HCT116 (cell line): ENCODE data around the gene SYNGR1. TPM values are rescaled to one million over a fixed set of nuclear protein-coding genes. Genes with fewer than 3 reads are reported as not detected.

Source experiments
- ATAC-seq: fragments of 200-7000 bp; cut with Tn5 transposase; 2 replicates; pipeline ENCODE4 v1.9.1; 2020; ENCODE audit warnings: mild to moderate bottlenecking, moderate library complexity
- BruUV-seq: library from RNA; stranded (reverse); fragments of 400-500 nt; replicated peaks from 2 replicates; lab custom pipeline; 2021; lab: Mats Ljungman, UMichigan
- CTCF ChIA-PET: fragments of 300-600 bp; sonication (Branson Sonifier 250); formaldehyde crosslinking; loops from one replicate; lab custom pipeline; 2021; ENCODE audit warnings: antibody characterized with exemption; lab: Charles Lee
- POLR2A ChIA-PET: fragments of 300-600, 350-600 bp; sonication (Branson Sonifier 250); formaldehyde crosslinking; loops from one replicate; lab custom pipeline; 2021; ENCODE audit warnings: antibody characterized with exemption; lab: Charles Lee
- RAD21 ChIA-PET, 2 experiments: fragments of 300-600 bp; sonication (Branson Sonifier 250); formaldehyde crosslinking; loops; one replicate each; lab custom pipeline; 2023; ENCODE audit warnings: low total read pairs in 2 of 2; ENCODE audit not compliant: uncharacterized antibody in 2 of 2, unreplicated experiment in 2 of 2, low non-redundant PET in 1 of 2; lab: Charles Lee
- DNase-seq: peaks from one replicate; pipeline ENCODE4 v3.0.0-alpha.2; 2010; ENCODE audit warnings: low read depth, low spot score
- H2AFZ ChIP-seq: fragments of 200-600 bp; shearing (Covaris generic), sonication (generic); 2 replicates; pipeline ENCODE4 v1.6.1; 2017; ENCODE audit warnings: low read depth, mixed run types, mixed read lengths, antibody characterized with exemption, low read length; ENCODE audit not compliant: poor library complexity, severe bottlenecking
- H3K27ac ChIP-seq: 2 replicates; pipeline ENCODE4 v1.5.1; 2012; ENCODE audit warnings: low read depth, low read length
- H3K27me3 ChIP-seq: fragments of 200-600 bp; sonication (generic); 2 replicates; pipeline ENCODE4 v1.6.1; 2016; ENCODE audit warnings: mixed run types, low read length, mixed read lengths; ENCODE audit not compliant: insufficient read depth
- H3K36me3 ChIP-seq, 2 experiments: fragments of 200-500 bp in 1 of 2; fragments of 200-600 bp in 1 of 2; sonication (Bioruptor generic) in 1 of 2; sonication (generic) in 1 of 2; 2 replicates each; pipeline versions ENCODE4 v1.5.1 to v1.6.1; 2014 to 2016; ENCODE audit warnings: low read length in 2 of 2, inconsistent platforms in 1 of 2, mixed read lengths in 1 of 2, mixed run types in 1 of 2; ENCODE audit not compliant: insufficient read depth in 2 of 2, control insufficient read depth in 1 of 2
- H3K4me1 ChIP-seq, 2 experiments: fragments of 200-600 bp in 1 of 2; sonication (generic) in 1 of 2; 2 replicates each; pipeline versions ENCODE4 v1.5.1 to v1.6.1; 2012 to 2017; ENCODE audit warnings: low read length in 2 of 2, inconsistent platforms in 1 of 2, mild to moderate bottlenecking in 1 of 2, mixed read lengths in 1 of 2, mixed run types in 1 of 2, moderate library complexity in 1 of 2; ENCODE audit not compliant: insufficient read depth in 2 of 2, control insufficient read depth in 1 of 2
- H3K4me2 ChIP-seq: fragments of 200-600 bp; sonication (generic); 2 replicates; pipeline ENCODE4 v1.6.1; 2017; ENCODE audit warnings: mixed run types, low read length, mixed read lengths
- H3K4me3 ChIP-seq, 2 experiments: fragments of 200-600 bp in 1 of 2; sonication (generic) in 1 of 2; replicated peaks in 1 of 2; 2 replicates each; pipeline ENCODE4 v1.5.1; 2011 to 2016; ENCODE audit warnings: low read length in 2 of 2, control low read depth in 1 of 2, low read depth in 1 of 2, mild to moderate bottlenecking in 1 of 2, mixed read lengths in 1 of 2, mixed run types in 1 of 2
- H3K79me2 ChIP-seq: fragments of 200-600 bp; sonication (generic); 2 replicates; pipeline ENCODE4 v1.6.1; 2017; ENCODE audit warnings: mild to moderate bottlenecking, mixed run types, low read length, moderate library complexity, mixed read lengths; ENCODE audit not compliant: insufficient read depth
- H3K9ac ChIP-seq: fragments of 200-600 bp; sonication (generic); 2 replicates; pipeline ENCODE4 v1.6.1; 2016; ENCODE audit warnings: low read length, mixed read lengths
- H3K9me2 ChIP-seq: fragments of 200-600 bp; sonication (generic), shearing (Covaris generic); 2 replicates; pipeline ENCODE4 v1.6.1; 2017; ENCODE audit warnings: mixed run types, mild to moderate bottlenecking, moderate library complexity; ENCODE audit not compliant: insufficient read depth
- H3K9me3 ChIP-seq, 2 experiments: fragments of 200-500 bp in 1 of 2; fragments of 200-600 bp in 1 of 2; sonication (Bioruptor generic) in 1 of 2; sonication (generic) in 1 of 2; 2 replicates each; pipeline ENCODE4 v1.6.1; 2014 to 2017; ENCODE audit warnings: low read length in 2 of 2, mixed read lengths in 2 of 2, inconsistent platforms in 1 of 2, low read depth in 1 of 2, mild to moderate bottlenecking in 1 of 2, mixed run types in 1 of 2, moderate library complexity in 1 of 2; ENCODE audit not compliant: control insufficient read depth in 1 of 2, insufficient read depth in 1 of 2
- H4K20me1 ChIP-seq: fragments of 200-600 bp; sonication (generic), shearing (Covaris generic); 2 replicates; pipeline ENCODE4 v1.6.1; 2017; ENCODE audit warnings: mixed run types, mild to moderate bottlenecking, moderate library complexity; ENCODE audit not compliant: insufficient read depth
- ATF3 ChIP-seq: IDR thresholded peaks from 2 replicates; pipeline ENCODE4 v1.6.1; 2012
- CBX3 ChIP-seq: IDR thresholded peaks from 2 replicates; pipeline ENCODE4 v1.6.1; 2012; ENCODE audit warnings: low read depth
- CEBPB ChIP-seq: IDR thresholded peaks from 2 replicates; pipeline ENCODE4 v1.6.1; 2012; ENCODE audit warnings: low read depth
- EGR1 ChIP-seq: IDR thresholded peaks from 2 replicates; pipeline ENCODE4 v1.6.1; 2012; ENCODE audit warnings: low read depth
- ELF1 ChIP-seq: IDR thresholded peaks from 2 replicates; pipeline ENCODE4 v1.6.1; 2012; ENCODE audit warnings: low read depth, borderline replicate concordance
- EZH2phosphoT487 ChIP-seq: fragments of 200-600 bp; IDR thresholded peaks from 2 replicates; pipeline ENCODE4 v1.6.1; 2018; ENCODE audit warnings: antibody characterized with exemption, borderline replicate concordance
- JUND ChIP-seq: IDR thresholded peaks from 2 replicates; pipeline ENCODE4 v1.6.1; 2012
- MAX ChIP-seq: IDR thresholded peaks from 2 replicates; pipeline ENCODE4 v1.6.1; 2012
- RAD21 ChIP-seq: IDR thresholded peaks from 2 replicates; pipeline ENCODE4 v1.6.1; 2012; ENCODE audit warnings: low read depth, mild to moderate bottlenecking
- SIN3A ChIP-seq: IDR thresholded peaks from 2 replicates; pipeline ENCODE4 v1.6.1; 2012; ENCODE audit warnings: low read depth
- SP1 ChIP-seq: IDR thresholded peaks from 2 replicates; pipeline ENCODE4 v1.6.1; 2012; ENCODE audit warnings: low read depth
- SRF ChIP-seq: IDR thresholded peaks from 2 replicates; pipeline ENCODE4 v1.6.1; 2012; ENCODE audit warnings: low read depth
- YY1 ChIP-seq: IDR thresholded peaks from 2 replicates; pipeline ENCODE4 v1.6.1; 2011; ENCODE audit warnings: low read length, low read depth, moderate library complexity, mild to moderate bottlenecking; ENCODE audit not compliant: insufficient replicate concordance; ENCODE audit errors: extremely low read depth
- ZFX ChIP-seq: fragments of 450-650 bp; IDR thresholded peaks from 2 replicates; pipeline ENCODE4 v1.6.1; 2017
- intact Hi-C: fragments of 100-400 bp; cut with micrococcal nuclease; formaldehyde crosslinking; loops from 2 replicates; pipeline ENCODE4 v1.10.0; 2022
- total RNA-seq: library from RNA; stranded (reverse); gene quantifications from one replicate; pipeline ENCODE4 v1.2.1, GENCODE V29; 2021; ENCODE audit not compliant: unreplicated experiment
- TF ChIP-seq, protein P1 (sequence below): IDR thresholded peaks from 2 replicates; pipeline ENCODE4 v1.6.1; 2011; ENCODE audit warnings: mild to moderate bottlenecking, low read length, moderate library complexity; ENCODE audit not compliant: insufficient replicate concordance; ENCODE audit errors: extremely low read depth
- TF ChIP-seq, protein P2 (sequence below): IDR thresholded peaks from 2 replicates; pipeline ENCODE4 v1.6.1; 2012; ENCODE audit warnings: low read depth

The SYNGR1 gene
- total RNA-seq, 1 experiment from 2014 or later = 20.7 TPM

DNA sequence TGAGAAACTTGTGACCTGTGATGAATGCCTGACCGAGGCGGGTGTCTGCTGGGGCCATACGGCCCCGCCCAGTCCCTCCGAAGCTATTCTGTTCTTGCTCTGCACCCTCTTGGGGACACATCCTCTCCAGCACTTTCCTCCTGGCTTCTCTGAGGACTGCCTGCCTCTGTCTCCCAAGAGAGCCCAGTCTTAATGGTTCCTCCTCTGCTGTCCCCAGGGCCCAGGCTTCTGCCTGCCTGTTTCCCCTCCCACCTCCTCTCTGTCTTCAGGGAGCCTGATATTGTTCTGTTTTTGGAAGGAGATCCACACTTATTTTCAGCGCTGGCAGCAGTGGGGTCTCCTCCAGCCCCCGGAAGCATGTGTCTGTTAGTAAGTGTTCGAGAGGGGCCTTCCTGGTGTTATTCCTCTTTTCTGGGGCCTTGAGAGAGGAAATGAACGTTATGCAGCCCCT is 18.7 kb downstream of the SYNGR1 start:
- Histone ChIP-seq H3K27me3 (no peaks in the 10 kb centered on the region), H3K4me2 (no peak overlapping the region), H4K20me1 (no peaks in the 10 kb centered on the region), H3K27ac (no peak overlapping the region), H3K4me3 (no peak overlapping the region), H2AFZ (no peak overlapping the region), H3K9ac (no peak overlapping the region), H3K36me3 (no peaks in the 10 kb centered on the region), H3K9me3 (peaks cover 0 to 4% of the 10 kb centered on the region in 2 experiments; a peak in 2 of 4 replicates), H3K79me2 (no peaks in the 10 kb centered on the region), H3K9me2 (no peaks in the 10 kb centered on the region), H3K4me1 (peaks cover 2 to 9% of the 10 kb centered on the region in 2 experiments; a peak in 2 of 4 replicates)
- ChIA-PET POLR2A (no interaction called here), CTCF (no interaction called here), RAD21 (no interaction called here)
- ATAC-seq (no peak), DNase-seq (no peak)
- BruUV-seq = no TSS peak
- intact Hi-C loops = no loop called here
- TF ChIP-seq, protein P1, sequence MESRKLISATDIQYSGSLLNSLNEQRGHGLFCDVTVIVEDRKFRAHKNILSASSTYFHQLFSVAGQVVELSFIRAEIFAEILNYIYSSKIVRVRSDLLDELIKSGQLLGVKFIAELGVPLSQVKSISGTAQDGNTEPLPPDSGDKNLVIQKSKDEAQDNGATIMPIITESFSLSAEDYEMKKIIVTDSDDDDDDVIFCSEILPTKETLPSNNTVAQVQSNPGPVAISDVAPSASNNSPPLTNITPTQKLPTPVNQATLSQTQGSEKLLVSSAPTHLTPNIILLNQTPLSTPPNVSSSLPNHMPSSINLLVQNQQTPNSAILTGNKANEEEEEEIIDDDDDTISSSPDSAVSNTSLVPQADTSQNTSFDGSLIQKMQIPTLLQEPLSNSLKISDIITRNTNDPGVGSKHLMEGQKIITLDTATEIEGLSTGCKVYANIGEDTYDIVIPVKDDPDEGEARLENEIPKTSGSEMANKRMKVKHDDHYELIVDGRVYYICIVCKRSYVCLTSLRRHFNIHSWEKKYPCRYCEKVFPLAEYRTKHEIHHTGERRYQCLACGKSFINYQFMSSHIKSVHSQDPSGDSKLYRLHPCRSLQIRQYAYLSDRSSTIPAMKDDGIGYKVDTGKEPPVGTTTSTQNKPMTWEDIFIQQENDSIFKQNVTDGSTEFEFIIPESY = no peak
- TF ChIP-seq SP1 (no peak), SRF (no peak), YY1 (no peak), ZFX (no peak), MAX (no peak), ATF3 (no peak)
- TF ChIP-seq, all 23 proteins: peak for 0

- Histone ChIP-seq H3K4me2 (no peak overlapping the region), H3K36me3 (no peaks in the 10 kb centered on the region), H2AFZ (no peak overlapping the region), H3K9ac (no peak overlapping the region), H3K9me3 (peaks cover 0 to 4% of the 10 kb centered on the region in 2 experiments; a peak in 2 of 4 replicates), H4K20me1 (no peaks in the 10 kb centered on the region), H3K27me3 (no peaks in the 10 kb centered on the region), H3K27ac (no peak overlapping the region), H3K79me2 (no peaks in the 10 kb centered on the region), H3K4me3 (no peak overlapping the region), H3K4me1 (peaks cover under 1 to 3% of the 10 kb centered on the region in 2 experiments; a peak in 2 of 4 replicates), H3K9me2 (no peaks in the 10 kb centered on the region)
- ChIA-PET POLR2A (no interaction called here), CTCF (no interaction called here), RAD21 (no interaction called here)
- no peak for ATAC-seq
- intact Hi-C loops = no loop called here
- no TSS peak for BruUV-seq
- DNase-seq = no peak
- TF ChIP-seq JUND (no peak), CEBPB (no peak), EGR1 (no peak), EZH2phosphoT487 (no peak), CBX3 (no peak), MAX (no peak), SRF (no peak), ZFX (no peak), ELF1 (no peak), SIN3A (no peak), RAD21 (no peak), SP1 (no peak)
- TF ChIP-seq, protein P2, sequence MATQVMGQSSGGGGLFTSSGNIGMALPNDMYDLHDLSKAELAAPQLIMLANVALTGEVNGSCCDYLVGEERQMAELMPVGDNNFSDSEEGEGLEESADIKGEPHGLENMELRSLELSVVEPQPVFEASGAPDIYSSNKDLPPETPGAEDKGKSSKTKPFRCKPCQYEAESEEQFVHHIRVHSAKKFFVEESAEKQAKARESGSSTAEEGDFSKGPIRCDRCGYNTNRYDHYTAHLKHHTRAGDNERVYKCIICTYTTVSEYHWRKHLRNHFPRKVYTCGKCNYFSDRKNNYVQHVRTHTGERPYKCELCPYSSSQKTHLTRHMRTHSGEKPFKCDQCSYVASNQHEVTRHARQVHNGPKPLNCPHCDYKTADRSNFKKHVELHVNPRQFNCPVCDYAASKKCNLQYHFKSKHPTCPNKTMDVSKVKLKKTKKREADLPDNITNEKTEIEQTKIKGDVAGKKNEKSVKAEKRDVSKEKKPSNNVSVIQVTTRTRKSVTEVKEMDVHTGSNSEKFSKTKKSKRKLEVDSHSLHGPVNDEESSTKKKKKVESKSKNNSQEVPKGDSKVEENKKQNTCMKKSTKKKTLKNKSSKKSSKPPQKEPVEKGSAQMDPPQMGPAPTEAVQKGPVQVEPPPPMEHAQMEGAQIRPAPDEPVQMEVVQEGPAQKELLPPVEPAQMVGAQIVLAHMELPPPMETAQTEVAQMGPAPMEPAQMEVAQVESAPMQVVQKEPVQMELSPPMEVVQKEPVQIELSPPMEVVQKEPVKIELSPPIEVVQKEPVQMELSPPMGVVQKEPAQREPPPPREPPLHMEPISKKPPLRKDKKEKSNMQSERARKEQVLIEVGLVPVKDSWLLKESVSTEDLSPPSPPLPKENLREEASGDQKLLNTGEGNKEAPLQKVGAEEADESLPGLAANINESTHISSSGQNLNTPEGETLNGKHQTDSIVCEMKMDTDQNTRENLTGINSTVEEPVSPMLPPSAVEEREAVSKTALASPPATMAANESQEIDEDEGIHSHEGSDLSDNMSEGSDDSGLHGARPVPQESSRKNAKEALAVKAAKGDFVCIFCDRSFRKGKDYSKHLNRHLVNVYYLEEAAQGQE = no peak
Observed at GRCh38 chr22:39369186-39369585, 19.4 kb downstream of the SYNGR1 start.
